Left forelimb (tissue), 1 donor: ENCODE data around the gene HCRT.
"Not testable (repeated sequence)": the region's sequence is repeated elsewhere in the genome, so short reads cannot be mapped to it uniquely, and the experiment has no call there.

Source experiments
- DNase-seq: peaks from one replicate; pipeline ENCODE4 v3.0.0-alpha.2; 2018; ENCODE audit warnings: low spot score

The HCRT gene, protein sequence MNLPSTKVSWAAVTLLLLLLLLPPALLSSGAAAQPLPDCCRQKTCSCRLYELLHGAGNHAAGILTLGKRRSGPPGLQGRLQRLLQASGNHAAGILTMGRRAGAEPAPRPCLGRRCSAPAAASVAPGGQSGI

GRCh38 chr17:42184713-42185620, at the start of gene HCRT:
TSS of gene HCRT (minus strand) at chr17:42185452. CDS start at chr17:42185365, 87 bp downstream.
- DNase-seq, result no peak

- no peak for DNase-seq
Measured at GRCh38 chr17:42233994-42234393, 48.7 kb upstream of the HCRT start.

- no peak for DNase-seq
Measured at GRCh38 chr17:42233156-42233555, 47.9 kb upstream of the HCRT start.

GRCh38 chr17:42230225-42230624, 45.0 kb upstream of the HCRT start:
- no peak for DNase-seq

- DNase-seq, result no peak
Measured at GRCh38 chr17:42227849-42228700, 42.8 kb upstream of the HCRT start.

- no peak for DNase-seq
Measured at GRCh38 chr17:42225646-42226045, 40.4 kb upstream of the HCRT start.

- no peak for DNase-seq
Measured at GRCh38 chr17:42224651-42225050, 39.4 kb upstream of the HCRT start.

GRCh38 chr17:42221886-42222745, 36.9 kb upstream of the HCRT start:
- DNase-seq, result no peak

- DNase-seq, result not testable (repeated sequence)
Measured at GRCh38 chr17:42219280-42219679, 34.0 kb upstream of the HCRT start.

DNA sequence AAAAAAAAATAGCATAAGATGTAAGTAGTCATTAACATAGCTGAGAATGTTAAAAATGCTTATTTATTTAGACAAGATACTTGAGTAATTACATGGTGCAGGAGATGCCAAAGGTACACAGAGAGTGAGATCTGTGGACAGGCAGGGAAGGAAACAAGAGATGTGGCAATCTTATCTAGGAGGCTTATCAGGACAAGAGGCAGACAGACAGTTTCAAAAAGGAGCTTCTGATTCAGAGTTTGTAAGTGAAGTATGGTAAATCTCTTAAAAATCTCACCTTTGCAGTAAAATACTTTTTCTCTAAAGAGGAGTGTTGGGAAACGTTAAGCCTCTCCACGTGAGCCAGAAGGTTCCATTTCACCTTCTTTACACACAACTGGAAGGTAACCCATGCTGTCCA, 28.9 kb upstream of the HCRT start:
- DNase-seq, result no peak

GRCh38 chr17:42212382-42212781, 27.1 kb upstream of the HCRT start:
- no peak for DNase-seq

DNA sequence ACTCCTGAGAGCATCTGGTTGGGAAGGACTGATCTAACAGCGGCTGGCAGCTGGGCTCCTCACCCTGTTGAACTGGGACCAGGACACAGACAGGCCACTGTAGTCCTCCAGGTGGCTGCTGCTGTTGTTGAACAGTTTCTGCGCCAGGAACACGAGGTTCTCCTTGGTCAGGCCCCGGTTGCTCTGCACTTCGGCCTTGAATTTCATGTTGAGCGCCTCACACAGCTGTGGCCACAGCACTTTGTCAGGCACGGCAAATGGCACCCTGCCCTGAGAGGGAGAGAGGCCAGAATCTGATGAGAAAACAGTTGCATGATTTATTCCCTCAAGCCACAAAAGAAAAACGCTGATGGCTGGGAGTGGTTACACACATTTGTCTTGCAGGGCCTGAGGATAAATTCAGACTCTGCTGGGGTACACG, 26.7 kb upstream of the HCRT start:
- DNase-seq, result not testable (repeated sequence)

- DNase-seq, result no peak
Measured at GRCh38 chr17:42210046-42210445, 24.8 kb upstream of the HCRT start.

DNA sequence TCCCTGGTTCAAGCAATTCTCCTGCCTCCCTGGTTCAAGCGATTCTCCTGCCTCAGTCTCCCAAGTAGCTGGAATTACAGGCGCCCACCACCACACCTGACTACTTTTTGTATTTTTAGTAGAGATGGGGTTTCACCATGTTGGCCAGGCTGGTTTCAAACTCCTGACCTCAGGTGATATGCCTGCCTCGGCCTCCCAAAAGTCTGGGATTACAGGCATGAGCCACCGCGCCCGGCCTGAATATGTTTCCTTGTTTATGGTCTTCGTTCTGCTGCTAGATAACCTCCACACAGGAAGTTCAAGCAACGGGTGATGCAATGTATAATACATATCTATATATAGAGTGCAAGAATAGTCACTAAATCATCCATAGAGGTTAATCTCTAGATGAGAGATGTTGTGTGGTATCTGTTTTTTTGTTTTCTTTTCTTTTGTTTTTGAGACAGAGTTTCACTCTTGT, 20.9 kb upstream of the HCRT start:
- DNase-seq, result not testable (repeated sequence)

DNA sequence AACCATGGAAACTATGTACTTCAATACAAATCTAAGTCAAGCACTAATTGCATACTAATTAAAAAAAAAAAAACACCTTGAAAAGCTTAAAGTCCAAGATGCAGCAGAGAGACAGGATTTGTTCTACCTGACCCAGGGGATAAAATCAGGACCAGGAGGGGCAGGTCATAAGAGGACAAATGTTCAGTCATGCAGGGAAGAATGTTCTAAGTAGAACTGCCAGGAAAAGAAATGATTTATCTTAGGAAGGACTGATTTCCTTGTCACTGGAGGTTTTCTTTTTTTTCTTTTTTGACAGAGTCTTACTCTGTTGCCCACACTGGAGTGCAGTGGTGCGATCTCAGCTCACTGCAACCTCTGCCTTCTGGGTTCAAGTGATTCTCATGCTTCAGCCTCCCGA, 18.1 kb upstream of the HCRT start:
- DNase-seq, result no peak

- no peak for DNase-seq
Measured at GRCh38 chr17:42202696-42203095, 17.4 kb upstream of the HCRT start.

- DNase-seq, result no peak
Measured at GRCh38 chr17:42202159-42202558, 16.9 kb upstream of the HCRT start.

DNA sequence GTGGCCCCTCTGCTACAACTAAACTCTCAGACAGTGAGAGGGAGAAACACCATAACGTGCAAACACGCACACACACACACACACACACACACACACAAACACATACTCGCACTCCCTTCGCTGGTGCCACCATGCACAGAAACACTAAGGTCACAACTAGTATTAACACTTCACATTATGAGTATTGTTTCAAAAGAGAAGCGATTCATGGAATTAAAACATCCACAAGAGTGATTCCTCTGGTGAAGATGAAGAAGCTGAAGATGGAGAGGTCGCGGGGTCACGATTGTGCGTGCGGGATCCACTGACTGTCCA, 16.2 kb upstream of the HCRT start:
- DNase-seq, result no peak

DNA sequence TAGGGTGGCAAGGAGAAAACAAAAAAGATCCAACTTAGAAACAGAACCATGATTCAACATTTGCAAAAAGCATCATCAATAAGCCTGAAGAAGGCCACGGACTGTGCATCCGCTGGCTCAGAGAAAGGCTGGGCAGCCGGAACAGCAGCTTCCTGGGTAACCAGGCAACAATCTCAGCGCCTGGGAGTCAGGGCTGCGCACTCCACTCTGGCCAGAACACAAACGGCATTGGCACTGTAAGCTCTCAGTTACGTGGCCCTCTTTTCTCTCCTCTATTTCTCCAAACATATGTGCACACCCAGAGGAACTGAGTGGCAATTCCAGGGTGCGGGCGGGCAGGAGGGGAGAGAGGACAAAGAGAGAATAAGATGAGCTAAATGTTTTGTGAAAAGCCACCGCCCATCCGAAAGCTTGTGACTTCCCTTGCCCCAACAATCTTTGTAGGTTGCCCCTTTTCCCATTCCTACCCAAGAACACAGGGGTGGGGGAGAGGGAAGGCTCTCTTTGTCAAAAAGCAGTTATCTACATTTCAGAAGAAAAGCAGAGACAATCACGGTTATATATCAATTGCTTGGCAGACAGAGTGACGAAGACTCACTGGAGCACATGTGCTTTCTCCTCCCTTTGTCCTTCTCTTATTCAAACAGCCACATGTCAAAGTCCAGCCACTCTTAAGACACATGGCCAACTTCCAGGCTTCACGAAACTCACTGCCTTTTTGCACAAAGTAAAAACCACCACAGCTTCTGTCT, 15.6 kb upstream of the HCRT start:
- DNase-seq, result no peak

DNA sequence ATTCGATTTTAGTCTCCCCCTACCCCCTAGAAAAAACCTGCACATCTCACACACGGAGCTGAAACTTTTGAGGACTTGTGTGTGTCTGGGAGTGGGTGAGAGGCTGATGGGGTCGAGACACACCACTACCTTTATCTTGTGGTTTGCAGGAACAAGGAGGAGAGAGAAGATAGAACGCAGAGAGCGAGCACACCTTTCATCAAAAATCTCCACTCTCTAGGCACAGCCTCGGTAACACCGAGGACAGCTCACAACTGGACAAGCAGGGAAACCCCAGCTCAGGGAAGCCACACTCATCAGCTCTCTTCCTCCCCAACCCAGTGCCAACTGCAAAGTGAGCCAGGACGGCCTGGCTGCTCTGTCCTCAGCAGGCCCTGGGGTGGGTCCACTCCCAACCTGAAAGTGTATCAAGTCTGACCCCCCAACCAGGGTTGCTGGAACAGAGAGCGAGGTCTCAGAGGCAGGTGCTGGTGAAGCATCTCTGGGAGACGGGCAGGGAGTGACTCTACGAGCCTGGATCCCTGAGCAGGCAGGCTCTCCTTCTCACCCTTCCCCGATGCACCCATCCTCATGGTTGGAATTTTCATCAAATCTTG, 14.3 kb upstream of the HCRT start:
- no peak for DNase-seq

DNA sequence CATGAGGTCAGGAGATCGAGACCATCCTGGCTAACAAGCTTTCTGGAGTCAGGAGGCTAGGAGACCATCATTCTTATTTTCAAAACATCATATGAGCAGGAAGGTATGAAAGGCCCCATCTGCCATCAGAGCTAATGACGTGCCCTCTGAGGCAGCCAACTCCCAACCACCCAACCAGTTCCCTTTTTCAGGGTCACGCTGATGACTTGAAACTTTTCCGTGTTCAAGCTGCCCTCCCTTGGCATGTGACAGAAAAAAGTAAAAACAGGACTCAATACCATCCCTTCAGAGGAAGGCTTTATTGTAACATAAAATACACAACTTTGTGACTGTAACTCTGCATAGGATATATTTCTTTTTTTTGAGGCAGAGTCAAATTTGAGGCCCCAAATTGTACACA, 13.6 kb upstream of the HCRT start:
- no peak for DNase-seq
